GM19468 (cell line): ENCODE measurements around the gene ATN1.

Source experiments
- ATAC-seq: cut with Tn5 transposase; IDR thresholded peaks from one replicate; pipeline ENCODE4 v1.9.1; 2021; ENCODE audit warnings: mild to moderate bottlenecking, moderate library complexity, moderate number of reproducible peaks; ENCODE audit not compliant: unreplicated experiment; ENCODE audit errors: extremely low read depth

Gene ATN1

GRCh38 chr12:6954316-6955107 is 26.8 kb downstream of the ATN1 start:
- no peak for ATAC-seq

DNA sequence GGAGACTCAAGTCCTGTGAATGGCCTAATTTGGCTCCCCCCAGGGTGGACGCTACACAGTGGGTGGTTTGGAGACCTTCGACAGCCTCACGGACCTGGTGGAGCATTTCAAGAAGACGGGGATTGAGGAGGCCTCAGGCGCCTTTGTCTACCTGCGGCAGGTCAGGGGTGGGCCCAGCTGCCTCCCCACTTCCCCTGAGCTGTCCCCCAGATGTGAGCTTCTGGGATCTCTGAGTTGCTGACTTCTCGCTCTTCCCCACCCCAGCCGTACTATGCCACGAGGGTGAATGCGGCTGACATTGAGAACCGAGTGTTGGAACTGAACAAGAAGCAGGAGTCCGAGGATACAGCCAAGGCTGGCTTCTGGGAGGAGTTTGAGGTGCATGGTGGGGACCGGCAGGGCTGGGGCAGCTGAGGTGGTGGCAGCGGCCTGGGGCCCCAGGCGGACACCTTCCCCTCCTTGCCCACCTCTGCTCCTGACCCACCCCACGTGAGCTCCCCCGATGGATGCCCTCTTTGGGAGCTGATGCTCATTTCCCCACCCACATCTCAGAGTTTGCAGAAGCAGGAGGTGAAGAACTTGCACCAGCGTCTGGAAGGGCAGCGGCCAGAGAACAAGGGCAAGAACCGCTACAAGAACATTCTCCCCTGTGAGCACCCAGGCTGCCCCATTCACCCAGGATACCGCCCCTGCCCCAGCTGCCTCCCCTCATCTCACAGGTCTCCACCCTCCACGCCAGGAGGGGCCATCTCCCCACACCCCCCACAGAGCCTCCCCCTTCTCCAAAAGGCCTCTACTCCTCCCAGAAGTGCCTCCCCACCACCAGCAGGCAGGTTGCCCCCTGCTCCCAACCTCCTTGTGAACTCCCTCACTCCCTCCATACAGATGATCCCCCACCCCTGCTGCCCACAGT is 27.6 kb downstream of the ATN1 start:
- no peak for ATAC-seq

- no peak for ATAC-seq
Measured at GRCh38 chr12:6956021-6956727, 28.4 kb downstream of the ATN1 start.

DNA sequence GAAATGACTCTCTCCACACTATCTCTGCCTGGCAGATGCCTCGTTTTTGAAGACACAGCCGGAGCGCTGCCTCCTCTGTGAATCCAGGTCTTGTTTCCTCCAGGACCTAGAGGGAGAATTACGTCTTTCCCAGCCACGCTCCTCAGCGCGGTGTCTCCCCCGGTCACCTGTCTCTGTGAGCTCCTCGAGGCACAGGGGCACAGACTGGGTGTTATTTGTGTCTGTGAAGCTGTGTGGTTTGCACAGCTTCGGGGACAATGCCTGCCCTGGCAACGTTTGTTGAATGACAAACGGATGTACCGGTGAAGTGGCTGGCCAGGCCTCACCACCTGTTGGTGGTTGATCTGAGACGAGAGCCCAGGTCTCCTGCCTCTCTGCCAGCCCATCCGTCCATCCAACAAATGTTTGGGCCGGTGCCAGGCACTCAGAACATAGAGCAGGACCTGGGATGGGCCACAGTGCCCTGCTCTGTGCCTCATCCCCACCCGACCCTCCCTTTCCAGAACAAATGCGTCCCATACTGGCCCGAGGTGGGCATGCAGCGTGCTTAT is 29.5 kb downstream of the ATN1 start:
- no peak for ATAC-seq

GRCh38 chr12:6957741-6958608 is 30.2 kb downstream of the ATN1 start:
- ATAC-seq, result no peak

- ATAC-seq, result no peak
Measured at GRCh38 chr12:6958609-6959057, 30.9 kb downstream of the ATN1 start.

DNA sequence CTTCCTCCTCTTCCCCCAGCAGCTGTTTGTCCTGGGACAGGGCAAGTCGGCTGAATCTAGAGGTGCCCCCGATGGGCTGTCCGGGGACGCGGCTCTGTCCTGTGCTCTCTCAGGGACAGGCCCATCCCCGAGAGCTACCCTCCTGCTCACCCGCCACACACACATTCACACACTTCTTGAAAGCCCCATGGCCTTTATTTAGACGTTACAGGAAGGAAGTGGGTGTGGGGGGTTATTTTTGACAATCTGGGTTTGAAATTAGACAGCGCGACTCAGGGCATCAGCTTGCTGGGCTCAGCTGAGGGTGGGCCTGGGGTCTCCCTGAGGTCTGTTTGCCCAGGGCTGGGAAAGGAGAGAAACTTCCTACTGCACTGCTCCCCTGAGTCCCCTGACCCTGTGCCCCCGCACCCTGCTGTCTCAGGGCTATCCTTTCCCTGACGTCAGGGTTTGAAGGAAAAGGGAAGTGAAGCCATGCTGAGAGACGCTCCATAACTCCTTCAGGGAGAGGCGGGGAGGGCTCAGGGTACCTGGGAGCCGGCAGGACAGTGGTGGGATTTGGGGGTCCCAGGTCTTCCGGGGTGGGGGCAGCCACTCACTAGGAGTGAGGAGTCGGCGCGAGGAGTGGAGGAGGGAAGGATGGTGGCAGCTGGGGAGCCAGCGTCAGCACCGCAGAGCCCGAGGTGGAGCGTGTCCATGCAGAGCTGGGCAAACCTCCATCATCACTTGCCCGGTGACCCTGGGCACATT is 31.5 kb downstream of the ATN1 start:
- ATAC-seq, result no peak

- ATAC-seq, result no peak
Measured at GRCh38 chr12:6959805-6960592, 32.2 kb downstream of the ATN1 start.

DNA sequence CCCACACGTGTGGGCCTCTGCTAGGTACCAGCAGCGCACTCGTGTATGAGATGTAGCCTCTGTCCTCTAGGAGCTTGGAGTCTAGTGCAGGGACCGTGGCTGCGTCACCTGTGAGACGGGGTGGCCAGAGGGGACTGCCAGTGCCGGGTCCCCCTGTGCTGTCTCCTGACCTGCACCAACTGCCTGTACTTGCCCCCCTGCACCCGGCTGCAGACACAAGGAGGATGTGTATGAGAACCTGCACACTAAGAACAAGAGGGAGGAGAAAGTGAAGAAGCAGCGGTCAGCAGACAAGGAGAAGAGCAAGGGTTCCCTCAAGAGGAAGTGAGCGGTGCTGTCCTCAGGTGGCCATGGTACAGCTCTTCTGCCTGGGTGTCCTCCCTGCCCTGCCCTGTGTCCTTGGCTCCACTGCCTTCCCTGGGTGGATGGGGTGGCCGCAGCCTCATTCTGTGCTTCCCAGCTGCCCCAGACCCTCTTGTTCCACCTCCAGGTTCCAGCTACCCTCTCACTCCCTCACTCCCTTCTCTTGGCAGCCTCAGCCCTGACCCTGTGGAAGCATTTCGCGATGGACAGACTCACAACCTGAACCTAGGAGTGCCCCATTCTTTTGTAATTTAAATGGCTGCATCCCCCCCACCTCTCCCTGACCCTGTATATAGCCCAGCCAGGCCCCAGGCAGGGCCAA is 33.0 kb downstream of the ATN1 start:
- ATAC-seq, result no peak

- ATAC-seq, result no peak
Measured at GRCh38 chr12:6961278-6961694, 33.5 kb downstream of the ATN1 start.

DNA sequence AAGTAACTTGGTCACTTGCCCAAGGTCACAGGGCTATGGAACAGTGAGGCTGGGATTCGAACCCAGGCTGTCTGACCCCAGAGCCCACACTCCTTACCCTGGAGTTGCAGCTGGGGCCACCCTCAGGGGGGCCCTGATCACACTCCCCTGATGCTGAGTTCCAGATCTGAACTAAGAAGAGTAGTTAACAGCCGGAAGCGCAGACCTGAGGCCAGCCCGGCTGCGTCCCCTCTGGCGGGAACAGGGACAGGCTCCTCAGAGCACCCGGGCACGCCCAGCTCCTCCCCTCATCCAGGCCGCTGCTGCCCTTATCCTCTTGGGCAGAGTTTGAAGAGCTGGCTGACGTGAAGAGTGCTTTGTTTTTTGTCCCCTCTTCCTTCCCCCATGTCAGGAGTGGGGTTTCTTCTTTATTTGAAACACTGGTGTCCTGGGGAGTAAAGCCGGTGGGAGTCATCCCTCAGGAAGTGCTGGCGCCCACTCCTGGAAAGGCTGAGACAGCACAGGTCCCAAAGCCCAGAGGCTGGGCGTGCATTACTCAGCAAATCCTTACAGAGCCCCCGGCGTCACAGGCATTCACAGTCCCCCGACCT is 34.0 kb downstream of the ATN1 start:
- no peak for ATAC-seq

GRCh38 chr12:6962285-6963015 is 34.7 kb downstream of the ATN1 start:
- ATAC-seq, result no peak

DNA sequence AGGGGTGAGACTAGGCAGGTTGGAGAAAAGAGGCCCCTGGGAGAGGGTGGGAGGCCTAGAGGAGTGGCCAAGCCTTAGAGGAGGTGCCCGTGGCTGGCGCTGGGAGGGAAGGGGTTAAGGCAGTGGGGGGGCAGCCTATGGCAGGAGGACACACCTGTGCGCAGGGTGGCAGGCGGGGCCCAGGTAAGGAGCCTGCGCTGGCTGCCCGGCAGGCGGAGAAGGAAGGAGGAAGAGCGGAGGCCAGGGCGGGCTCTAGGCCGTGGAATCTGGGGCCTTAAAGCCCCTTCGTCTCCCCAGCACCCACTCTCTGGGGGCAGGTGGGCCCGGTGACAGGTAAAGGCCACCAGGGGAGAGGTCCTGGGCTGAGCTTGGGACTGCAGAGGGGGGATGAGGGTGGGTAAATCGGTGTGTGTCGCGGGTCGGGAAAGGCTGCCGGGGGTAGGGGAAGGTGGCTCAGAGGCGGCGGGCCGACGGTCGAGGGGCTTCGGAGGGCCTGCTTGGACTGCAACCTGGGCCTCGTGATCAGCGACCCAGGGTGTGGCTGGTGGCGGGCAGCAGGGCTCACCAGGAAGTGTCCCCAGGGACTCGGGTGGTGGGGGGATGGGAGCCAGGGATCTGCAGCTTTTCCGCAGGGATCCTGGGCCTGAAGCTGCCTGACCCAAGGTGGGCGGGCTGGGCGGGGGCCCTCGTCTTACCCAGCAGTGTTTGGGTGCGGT is 35.4 kb downstream of the ATN1 start:
- no peak for ATAC-seq

DNA sequence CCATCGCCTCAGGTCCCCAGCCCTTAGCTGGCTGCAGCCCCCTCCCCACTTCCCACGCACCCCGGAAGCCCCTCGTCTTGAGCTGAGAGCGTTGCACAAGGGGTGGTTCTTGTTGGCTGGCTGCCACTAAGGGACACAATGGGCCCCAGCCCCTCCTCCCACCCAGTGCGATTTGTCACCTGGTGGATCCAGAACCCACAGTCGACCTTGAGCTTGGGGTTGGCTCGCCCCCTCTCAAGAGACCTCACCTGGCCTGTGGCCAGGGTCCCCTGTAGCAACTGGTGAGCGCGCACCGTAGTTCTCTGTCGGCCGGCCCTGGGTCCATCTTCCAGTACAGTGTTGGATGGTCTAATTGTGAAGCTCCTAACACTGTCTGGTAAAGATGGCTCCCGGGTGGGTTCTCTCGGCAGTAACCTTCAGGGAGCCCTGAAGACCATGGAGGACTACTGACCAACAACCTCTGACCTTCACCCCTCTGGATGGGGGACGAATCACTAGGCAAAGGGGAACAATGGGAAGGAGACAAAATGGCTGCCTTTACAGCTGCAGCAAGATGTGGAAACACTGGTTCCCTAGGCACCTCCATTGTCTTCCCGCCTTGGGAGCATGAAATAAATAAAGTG is 36.1 kb downstream of the ATN1 start:
- ATAC-seq, result no peak

- ATAC-seq, result no peak
Measured at GRCh38 chr12:6964605-6965025, 36.9 kb downstream of the ATN1 start.
